RKO (cell line): Measurements from ENCODE around the gene ANKS1B.
"Not testable (repeated sequence)": the region's sequence is repeated elsewhere in the genome, so short reads cannot be mapped to it uniquely, and the experiment has no call there.

Experiments used
- DNase-seq: peaks from one replicate; pipeline ENCODE4 v3.0.0-alpha.2; 2016; ENCODE audit warnings: low spot score

The ANKS1B gene

DNA sequence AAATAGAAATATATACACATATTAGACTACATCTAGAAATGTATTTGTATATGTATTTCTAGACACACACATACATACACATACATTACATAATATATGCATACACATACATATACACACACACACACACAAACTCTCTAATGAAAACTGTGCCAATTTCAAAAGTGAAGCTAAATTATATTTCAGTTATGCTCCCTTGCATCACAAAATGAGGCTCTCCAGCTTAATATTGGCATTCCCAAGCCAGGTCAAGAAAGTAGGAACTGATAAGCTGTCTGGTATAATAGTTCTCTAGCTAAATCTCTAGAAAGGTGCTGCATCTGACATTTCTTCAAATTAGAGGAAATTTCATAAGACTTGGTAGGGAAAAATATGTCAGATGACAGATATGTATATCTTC lies 280.3 kb downstream of the ANKS1B start:
- DNase-seq, result no peak

DNA sequence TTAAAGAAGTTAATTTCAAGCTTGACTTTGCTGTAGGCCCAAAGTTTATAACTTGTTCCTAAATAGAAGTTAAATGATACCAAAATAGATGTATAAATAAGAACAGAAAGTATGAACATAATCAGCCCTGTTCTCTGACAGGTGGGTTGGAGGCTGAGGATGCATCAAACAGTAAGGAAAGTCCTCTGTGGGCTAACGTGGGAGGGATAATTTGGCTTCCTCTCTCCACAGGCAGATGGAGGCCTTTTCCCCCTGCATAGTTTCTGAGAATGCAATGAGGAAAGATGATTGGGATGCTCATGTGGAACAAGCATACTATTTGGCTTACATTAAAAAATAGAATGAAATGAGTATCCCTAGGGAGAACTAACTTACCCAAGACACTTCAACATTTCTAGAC lies 280.7 kb downstream of the ANKS1B start:
- no peak for DNase-seq

DNA sequence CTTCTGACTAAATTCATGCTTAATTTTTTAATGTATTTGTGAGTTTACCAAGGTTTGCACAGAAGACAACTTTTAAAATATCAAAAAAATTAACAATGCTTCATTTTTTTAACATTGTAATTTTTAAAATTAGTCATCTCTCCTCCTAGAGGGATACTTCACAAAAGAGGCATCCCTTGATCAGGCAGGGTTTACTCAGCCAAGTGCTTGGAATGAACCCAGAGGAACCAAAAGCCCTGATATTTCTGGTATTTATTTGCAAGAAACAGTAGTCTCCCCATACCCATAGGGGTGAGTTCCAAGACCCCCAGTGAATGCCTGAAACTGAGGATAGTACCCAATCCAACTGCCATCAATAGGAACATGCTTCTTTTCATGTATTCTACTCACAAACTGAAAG lies 284.7 kb downstream of the ANKS1B start:
- DNase-seq, result no peak

DNA sequence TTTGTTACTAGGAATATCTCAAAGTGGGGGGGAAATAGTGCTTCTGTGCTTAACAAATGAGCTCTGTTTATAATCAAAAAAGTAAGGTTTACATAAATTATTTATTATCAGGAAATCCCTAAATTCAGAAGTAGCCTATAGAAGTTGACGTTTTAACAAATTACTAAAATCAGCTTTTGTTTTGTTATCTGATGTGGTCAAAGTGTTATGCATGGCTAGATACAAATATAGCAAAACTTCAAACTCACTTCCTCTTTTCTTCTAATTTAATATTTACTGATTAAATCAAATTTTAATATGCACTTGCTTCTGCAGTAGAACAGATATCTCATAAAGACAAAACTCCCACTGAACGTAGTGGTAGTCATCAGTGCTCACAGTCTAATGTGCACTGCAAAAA lies 289.7 kb downstream of the ANKS1B start:
- DNase-seq, result no peak

DNA sequence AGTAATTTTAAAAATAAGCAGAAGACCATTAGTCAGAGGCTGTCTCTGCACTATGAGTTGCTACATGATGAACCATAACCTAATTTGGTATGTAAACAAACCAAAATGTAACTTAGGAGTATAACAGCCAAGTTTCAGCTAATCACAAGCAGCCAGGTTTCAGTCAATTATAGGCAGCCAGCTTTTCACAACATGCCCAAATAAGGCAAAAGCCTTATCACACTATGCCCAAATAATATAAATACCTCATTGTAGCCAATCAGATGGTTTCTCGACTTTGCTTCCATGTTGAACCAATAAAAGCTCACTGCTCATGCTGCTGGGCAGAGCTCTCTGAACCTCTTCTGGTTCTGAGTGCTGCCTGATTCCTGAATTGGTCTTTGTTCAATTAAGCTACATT lies 298.6 kb downstream of the ANKS1B start:
- DNase-seq, result no peak

DNA sequence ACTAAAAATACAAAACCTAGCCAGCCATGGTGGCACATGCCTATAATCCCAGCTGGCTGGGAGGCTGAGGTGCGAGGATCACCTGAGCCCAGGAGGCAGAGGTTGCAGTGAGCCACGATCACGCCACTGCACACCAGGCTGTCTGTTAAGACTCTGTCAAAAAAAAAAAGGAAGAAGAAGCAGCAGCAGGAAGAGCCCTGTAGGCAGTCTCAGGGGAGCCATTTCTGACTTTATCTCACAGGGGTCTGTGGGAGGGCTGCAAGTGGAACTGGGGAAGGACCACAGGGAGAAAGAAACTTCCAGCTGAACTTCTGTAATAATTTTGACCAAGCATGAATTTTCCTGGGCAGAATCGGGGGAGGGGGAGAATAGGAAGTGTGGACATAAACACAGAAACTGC lies 304.5 kb downstream of the ANKS1B start:
- no peak for DNase-seq

DNA sequence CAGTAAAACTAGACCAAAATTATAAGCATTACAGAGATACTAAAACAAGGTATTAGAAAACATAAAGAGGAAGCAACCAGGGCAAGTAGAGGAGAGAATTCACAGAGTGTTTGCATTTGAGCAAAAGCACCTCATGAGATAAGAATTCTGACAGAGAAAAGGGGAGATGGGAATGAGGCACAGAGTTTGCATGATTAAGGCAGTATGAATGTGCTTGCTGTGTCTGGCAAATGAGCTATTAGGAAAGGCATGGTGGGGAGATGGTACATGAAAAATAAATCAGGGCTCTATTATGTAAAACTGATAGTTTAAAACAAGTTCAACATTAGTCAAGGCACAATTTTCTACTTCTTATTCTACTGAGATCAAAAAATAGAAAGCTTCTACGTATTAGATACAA lies 314.1 kb downstream of the ANKS1B start:
- DNase-seq, result peak; percentile 2

DNA sequence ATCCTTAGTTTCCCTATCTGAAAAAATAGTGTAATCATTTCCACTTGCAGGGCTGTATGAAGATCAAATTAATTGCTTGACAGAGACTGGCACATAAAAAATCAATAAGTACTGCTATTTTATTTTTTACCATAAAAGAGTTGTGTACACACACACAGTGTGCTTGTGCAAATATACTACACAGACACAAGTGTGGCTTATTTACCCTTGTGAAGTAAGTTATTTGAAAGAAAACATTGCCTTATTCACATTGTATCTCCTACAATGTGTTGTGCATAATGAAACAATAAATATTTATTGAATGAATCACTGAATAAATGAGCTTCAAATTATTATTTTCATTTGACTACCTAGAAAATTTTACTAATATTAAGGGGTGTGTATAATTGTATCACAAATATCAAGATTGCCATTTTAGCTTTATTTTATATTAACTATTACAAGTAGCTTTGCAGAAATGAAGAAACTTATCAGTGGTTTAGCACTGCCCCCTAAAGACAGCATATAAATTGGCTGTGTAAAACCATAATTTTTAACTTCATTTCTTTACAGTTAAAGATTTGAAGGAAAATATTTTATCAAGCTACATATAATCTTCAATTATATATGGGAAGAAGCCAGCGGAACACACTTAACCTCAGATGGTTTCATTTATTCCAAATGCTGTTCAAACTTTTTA lies 325.9 kb downstream of the ANKS1B start:
- DNase-seq, result peak; percentile 28

DNA sequence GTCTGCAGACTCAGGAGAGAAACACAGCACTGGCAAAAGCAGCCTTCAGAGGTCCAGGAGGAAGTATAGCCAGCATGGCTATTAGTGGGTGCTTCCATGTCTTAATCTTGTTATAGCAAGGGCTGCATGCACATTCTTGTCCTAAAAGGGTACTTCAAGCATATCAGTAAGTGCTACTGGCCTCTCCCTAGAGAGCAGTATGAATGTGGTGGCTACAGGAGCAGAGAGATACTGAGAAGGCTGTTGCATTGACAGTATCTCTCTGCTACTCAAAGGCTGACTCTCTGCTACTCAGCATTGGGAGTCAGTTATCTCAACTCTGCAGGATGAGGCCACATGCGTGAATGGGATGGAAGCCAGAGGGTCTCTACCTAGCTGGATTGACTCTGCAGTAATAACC lies 335.2 kb downstream of the ANKS1B start:
- DNase-seq, result no peak

DNA sequence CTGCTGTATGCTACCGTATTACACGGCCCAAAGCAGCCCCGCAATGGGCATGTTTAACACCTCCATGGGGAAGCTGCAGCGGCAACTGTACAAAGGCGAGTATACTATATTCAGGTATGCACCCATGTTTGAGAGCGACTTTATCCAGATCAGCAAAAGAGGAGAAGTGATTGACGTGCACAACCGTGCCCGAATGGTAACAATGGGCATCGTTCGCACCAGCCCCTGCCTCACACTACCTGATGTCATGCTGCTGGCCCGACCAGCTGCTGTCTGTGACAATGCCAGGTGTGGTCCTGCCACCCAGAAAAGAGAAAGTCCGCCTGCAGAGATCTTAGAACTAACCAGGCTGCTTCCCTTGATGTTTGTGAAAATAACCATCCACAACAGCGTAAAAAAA lies 336.6 kb downstream of the ANKS1B start:
- DNase-seq, result no peak

DNA sequence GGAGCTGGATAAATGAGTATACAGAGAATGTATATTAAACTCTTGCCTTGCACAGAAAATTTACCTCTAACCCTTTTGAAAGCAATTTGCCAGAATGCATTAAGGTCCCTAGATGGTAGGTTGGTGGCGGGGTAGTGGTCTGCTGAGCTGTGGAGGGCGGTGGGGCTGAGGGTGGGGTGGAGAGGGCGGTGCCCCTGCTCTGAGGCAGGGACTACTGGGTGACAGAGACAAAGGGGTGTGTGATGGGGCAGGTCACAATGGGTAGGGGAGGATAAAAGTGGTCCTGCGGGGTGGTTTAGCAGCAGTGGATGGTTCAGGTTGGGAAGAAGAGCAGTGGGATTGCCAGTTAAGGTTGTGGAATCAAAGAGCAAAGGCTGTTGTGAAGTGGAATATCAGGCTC lies 337.3 kb downstream of the ANKS1B start, which contains the start of gene GARIN6:
Gene GARIN6, plus strand, starts transcription at position 301 of the 400 bp plus-strand sequence. CDS start 422 bp downstream, outside the sequence.
- DNase-seq, result no peak

DNA sequence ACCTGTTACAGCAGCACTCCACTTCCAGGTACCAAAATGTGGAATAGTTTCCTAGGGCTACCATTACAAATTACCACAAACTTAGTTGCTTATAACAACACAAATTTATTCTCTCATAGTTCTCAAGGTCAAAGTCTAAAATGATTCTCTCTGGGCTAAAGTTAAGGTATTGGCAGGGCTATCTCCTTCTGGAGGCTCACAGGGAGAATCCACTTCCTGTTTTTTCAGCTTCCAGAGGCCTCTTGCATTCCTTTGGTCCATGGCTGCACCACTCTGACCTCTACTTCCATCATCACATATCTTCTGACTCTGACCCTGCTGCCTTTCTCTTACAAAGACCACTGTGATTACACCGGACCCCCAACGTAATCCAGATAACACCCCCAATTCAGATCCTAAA lies 340.1 kb downstream of the ANKS1B start:
- DNase-seq, result no peak

DNA sequence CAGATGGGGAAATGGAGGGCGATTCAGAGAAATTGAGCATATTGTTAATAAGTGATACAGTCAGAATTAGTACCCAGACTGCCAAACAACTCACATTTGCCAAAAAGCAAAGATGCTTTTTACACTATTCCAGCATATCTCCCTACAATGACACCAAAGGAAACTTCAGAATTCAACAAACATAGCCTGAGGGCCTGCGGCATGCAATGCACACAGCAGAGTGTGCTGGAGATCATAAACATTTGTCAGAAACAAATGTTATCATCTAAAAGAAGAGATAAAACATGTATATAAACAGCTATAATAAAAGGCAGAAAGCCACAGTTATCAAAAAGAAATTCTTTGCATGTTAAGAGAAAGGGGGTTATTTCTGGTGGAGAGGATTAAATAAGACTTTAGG lies 357.3 kb downstream of the ANKS1B start:
- DNase-seq, result no peak

DNA sequence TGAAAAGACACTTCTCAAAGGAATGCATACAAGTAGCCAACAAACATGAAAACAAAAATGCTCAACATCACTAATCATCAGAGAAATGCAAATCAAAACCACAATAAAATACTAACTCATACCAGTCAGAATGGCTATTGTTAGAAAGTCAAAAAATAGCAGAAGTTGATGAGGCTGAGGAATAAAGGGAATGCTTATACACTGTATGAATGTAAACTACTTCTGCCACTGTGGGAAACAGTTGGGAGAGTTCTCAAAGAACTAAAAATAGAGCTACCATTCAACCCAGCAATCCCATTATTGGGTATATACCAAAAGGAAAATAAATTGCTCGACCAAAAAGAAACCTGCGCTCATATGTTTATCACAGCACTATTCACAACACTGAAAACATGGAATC lies 360.1 kb downstream of the ANKS1B start:
- DNase-seq, result not testable (repeated sequence)

DNA sequence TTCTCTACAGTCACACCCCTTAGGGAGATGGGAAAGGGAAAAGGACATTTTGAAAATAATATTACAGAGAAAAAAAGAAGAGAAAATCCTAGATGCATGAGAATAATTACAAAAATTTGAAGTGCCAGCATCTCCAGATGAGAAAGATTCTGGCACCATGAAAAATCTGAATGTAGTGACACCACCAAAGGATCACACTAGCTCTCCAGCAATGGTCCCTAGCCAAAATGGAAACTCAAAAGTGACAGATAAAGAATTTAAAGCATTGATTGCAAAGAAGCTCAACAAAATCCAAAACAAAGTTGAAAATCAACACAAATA lies 364.6 kb downstream of the ANKS1B start:
- DNase-seq, result no peak

DNA sequence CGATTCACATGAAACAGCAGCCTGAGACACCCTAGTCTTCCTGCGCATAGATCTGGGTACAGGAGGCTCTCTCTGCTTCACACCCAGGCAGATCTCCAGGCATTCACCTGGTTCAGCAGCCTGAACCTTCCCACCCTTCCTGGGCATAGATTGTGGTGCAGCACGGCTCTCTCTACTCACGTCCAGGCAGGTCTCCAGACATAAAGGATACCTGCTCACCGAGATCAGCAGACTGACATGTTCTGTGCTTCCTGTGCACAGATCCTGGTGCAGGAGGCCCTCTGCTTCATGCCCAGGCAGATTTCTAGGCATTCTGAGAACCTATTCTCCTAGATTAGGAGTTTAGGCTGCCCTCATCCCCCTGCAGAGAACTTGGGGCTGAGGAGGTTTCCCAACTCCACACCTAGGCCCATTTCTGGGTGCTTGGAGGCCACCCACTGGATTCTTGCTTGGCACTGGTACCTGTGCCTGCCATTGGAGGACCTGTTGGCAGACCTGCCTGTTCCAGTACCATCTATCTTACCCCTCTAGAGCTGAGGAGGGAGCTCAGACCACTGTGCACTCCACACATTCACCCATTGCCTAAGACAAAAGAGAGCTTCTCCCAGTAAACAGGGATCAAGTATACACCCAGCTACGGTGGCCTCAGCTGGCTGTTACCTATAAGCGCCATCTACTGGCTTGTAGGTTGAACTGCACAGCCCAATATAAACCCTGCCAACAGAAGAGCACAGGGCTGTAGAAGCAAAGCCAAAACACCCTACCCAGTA lies 365.2 kb downstream of the ANKS1B start:
- peak; percentile 4 for DNase-seq

DNA sequence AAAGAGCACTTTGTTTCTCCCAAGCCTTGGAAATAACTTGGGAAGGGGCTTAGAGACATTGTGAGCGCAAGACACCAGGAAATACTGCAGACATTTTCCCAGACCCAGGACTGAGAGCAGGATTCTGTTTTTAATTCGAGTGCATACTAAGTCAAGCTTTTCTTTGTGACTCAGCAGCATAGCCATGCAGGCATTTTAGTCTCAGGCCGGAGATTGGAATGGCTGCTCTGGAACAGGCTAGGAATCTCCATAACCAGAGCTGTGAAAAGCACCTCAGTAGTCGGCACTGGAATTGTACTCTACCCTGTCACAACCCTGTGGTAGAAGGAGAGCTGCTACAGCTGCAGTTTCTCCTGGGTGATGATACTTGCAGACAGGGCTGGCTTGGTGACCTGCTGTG lies 366.1 kb downstream of the ANKS1B start:
- no peak for DNase-seq

DNA sequence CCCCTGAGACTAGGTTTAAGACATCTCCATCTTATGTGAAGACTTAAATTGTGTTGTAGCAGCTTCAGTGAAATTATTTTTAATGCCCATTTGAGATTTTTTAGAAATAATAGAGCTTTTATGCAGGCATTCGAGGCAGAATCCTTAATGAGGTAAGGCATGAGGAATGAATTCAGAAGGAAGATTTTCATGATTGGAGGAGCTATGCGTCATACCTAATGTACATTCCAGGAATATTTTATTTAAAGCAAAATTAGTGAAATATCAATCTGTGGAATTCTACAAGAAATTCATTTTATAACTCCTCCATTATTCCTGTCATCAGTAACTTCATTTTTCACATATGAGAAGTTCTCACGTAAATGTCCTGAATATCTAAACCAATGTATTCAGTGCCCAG lies 373.1 kb downstream of the ANKS1B start:
- no peak for DNase-seq

DNA sequence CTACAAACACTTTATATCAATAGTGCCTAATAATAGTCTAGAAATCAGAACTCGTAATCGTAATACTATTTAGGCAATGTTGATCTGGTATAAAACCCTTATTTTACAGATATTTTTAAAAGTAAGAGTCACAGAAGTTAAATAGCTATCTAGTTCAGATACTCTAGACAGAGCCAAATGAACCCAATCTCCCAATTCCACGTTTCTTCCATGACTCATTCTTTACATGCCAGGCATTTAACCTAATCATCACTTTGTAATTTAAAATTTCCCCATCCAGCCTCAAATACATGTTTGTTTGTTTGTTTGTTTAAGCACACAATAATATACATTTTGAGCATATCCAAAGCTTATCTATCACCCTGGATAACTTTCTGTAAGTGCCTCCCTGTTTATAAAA lies 373.6 kb downstream of the ANKS1B start:
- no peak for DNase-seq

DNA sequence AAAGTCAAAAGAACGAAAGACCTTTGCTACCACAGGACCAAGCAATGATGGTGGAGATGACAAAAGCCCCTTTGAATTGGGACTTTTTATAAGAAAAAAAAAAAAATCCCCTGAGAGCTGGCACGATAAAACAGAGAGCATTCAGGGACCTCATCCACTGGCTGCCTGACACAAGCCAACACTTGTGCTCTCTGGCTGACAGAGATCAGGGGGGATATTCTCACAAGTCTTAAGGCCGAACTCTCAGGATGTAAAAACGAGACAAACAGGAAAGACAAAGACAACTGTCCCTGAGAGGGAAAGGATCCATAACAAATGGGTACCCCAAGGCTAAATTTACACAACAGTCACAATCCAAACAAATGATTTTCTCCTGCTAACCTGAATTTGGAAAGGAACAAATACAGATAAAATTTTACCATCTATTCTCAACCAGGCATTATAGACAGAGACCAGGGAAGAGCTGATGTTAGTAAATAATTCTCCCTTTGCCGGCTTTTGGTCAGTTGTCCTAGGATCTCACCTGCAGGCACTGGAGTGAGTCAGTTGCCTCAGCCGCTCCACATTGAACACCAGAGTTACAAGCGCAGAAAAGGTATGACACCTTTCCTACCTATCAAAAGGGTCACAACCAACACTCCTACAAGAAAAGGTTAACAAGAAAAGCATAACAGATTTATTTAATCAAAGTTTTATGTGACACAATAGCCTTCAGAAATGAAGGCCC lies 375.1 kb downstream of the ANKS1B start:
- DNase-seq, result no peak

DNA sequence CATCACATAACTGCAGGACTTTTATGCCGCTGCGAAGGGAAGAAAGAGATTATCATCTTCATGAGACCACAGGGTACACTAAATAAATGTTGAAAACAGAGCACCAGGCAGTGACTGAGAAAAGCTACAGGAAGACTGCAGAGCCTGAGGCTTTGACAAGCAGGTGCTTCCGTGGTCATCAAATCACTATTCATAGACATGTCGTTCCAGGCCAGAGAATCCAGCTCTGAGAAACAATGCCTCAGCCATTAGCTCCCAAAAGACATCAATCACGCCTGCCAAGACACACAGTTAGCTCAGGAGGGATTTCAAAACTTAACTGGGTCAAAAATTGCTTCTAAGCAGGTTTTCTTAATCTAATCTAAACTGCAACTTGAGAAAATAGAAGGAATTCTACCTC lies 384.3 kb downstream of the ANKS1B start:
- no peak for DNase-seq

DNA sequence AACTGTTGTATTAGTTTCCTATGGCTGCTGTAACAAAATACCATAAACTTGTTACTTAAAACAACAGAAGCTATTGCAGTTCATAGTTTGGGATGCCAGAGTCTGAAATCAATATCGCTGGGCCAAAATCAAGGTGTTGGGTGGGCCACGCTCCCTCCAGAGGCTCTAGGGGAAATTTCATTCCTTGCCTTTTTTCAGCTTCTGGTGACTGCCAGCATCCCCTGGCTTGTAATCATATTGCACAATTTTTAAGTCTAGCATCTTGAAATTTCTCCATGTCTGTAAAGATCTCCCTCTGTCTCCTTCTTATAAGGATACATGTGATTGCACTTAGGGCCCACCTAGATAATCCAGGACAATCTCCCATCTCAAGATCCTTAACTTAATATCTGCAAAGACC lies 386.0 kb downstream of the ANKS1B start:
- no peak for DNase-seq

DNA sequence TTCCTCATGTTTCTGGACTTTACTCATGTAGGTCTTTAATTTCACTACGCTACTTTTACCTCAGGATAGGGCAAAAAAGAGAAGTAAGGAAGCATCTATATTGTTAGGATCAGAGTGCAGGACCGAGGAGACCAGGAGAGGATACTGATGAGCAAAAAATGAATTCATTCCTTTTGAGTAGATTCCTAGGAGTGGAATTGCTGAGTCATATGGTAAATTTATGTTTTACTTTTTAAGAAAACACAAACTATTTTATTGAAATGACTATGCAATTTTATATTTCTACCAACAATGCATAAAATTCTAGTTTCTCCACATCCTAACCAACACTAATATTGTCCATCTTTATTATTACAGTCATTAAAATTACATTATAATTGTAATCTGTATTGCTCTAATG lies 388.0 kb downstream of the ANKS1B start:
- no peak for DNase-seq
